Liver (tissue), 9 donors: Measurements from ENCODE around the gene CEBPG. TPM values are rescaled to one million over a fixed set of nuclear protein-coding genes. Genes with fewer than 3 reads are reported as not detected.

ENCODE experiments used
- DNase-seq: peaks from one replicate; pipeline ENCODE4 v3.0.0-alpha.2; 2017; ENCODE audit warnings: low spot score
- H3K27ac ChIP-seq, 2 donors: one replicate each; pipeline ENCODE4 v1.7.0; 2013; ENCODE audit warnings: inconsistent platforms in 2 of 2, low read length in 2 of 2, control low read depth in 1 of 2, low read depth in 1 of 2, mild to moderate bottlenecking in 1 of 2
- H3K27me3 ChIP-seq, 4 donors: one replicate each; pipeline versions ENCODE4 v1.6.1 to v1.7.0; 2013; ENCODE audit warnings: low read length in 3 of 4, inconsistent platforms in 1 of 4, mild to moderate bottlenecking in 1 of 4, moderate library complexity in 1 of 4; ENCODE audit not compliant: control insufficient read depth in 4 of 4, insufficient read depth in 4 of 4
- H3K36me3 ChIP-seq, 4 donors: one replicate each; pipeline versions ENCODE4 v1.6.1 to v1.7.0; 2013; ENCODE audit warnings: low read length in 3 of 4, mild to moderate bottlenecking in 3 of 4, low read depth in 1 of 4, moderate library complexity in 1 of 4; ENCODE audit not compliant: control insufficient read depth in 4 of 4, insufficient read depth in 3 of 4
- H3K4me1 ChIP-seq, 4 donors: one replicate each; pipeline versions ENCODE4 v1.6.1 to v1.7.0; 2013; ENCODE audit warnings: low read length in 3 of 4, mild to moderate bottlenecking in 3 of 4, moderate library complexity in 1 of 4; ENCODE audit not compliant: control insufficient read depth in 4 of 4, insufficient read depth in 4 of 4
- H3K4me3 ChIP-seq, 3 donors: one replicate each; pipeline versions ENCODE4 v1.6.1 to v1.7.0; 2013; ENCODE audit warnings: low read length in 3 of 3, control low read depth in 1 of 3, low read depth in 1 of 3, mild to moderate bottlenecking in 1 of 3
- H3K9ac ChIP-seq, 2 donors: one replicate each; pipeline ENCODE4 v1.7.0; 2013; ENCODE audit warnings: low read length in 2 of 2, mild to moderate bottlenecking in 2 of 2, moderate library complexity in 2 of 2, control low read depth in 1 of 2, low read depth in 1 of 2
- H3K9me3 ChIP-seq, 4 donors: one replicate each; pipeline versions ENCODE4 v1.6.1 to v1.7.0; 2013; ENCODE audit warnings: low read length in 3 of 4; ENCODE audit not compliant: control insufficient read depth in 4 of 4
- EGR1 ChIP-seq, 2 donors: IDR thresholded peaks; 2 replicates each; pipeline ENCODE4 v1.6.1; 2016 to 2018; ENCODE audit warnings: antibody characterized with exemption in 2 of 2, low read depth in 2 of 2
- FOXA2 ChIP-seq: IDR thresholded peaks from 2 replicates; pipeline ENCODE4 v1.6.1; 2016; ENCODE audit warnings: antibody characterized with exemption
- GABPA ChIP-seq, 2 donors: IDR thresholded peaks in 1 of 2; conservative IDR thresholded peaks in 1 of 2; 2 replicates each; pipeline ENCODE4 v1.6.1; 2016; ENCODE audit warnings: antibody characterized with exemption in 2 of 2, mild to moderate bottlenecking in 1 of 2, moderate library complexity in 1 of 2
- JUND ChIP-seq, 2 donors: IDR thresholded peaks; 2 replicates each; pipeline ENCODE4 v1.6.1; 2016; ENCODE audit warnings: antibody characterized with exemption in 2 of 2
- NR2F2 ChIP-seq: IDR thresholded peaks from 2 replicates; pipeline ENCODE4 v1.6.1; 2016; ENCODE audit warnings: antibody characterized with exemption
- RAD21 ChIP-seq, 2 donors: IDR thresholded peaks; 2 replicates each; pipeline ENCODE4 v1.6.1; 2016; ENCODE audit warnings: antibody characterized with exemption in 2 of 2, mild to moderate bottlenecking in 2 of 2
- RXRA ChIP-seq, 2 donors: IDR thresholded peaks; 2 replicates each; pipeline ENCODE4 v1.6.1; 2017 to 2018; ENCODE audit warnings: antibody characterized with exemption in 2 of 2, mild to moderate bottlenecking in 1 of 2
- TAF1 ChIP-seq: conservative IDR thresholded peaks from 2 replicates; pipeline ENCODE4 v1.6.1; 2016; ENCODE audit warnings: antibody characterized with exemption, mild to moderate bottlenecking
- YY1 ChIP-seq: IDR thresholded peaks from 2 replicates; pipeline ENCODE4 v1.6.1; 2016; ENCODE audit warnings: antibody characterized with exemption, mild to moderate bottlenecking
- WGBS: extraction: QIAGEN DNeasy Blood & Tissue Kit; methylation state at CpG from one replicate; pipeline ENCODE4 v1.1.7; 2013; 5-methylcytosine and 5-hydroxymethylcytosine counted together
- polyA plus RNA-seq, 2 donors: library from polyadenylated mRNA; stranded (reverse) in 1 of 2; unstranded in 1 of 2; fragments of 200-250 nt in 1 of 2; fragments of >200 nt in 1 of 2; fragmentation: Nextera tagmentation in 1 of 2; extraction: Ambion mirVana in 1 of 2; gene quantifications; one replicate each; pipeline versions ENCODE4 v1.2.1 to v1.2.3, GENCODE V29; 2013 to 2015
- total RNA-seq, 2 donors: library from RNA; depleted of rRNA; stranded (reverse); fragments of >200 nt; gene quantifications; one replicate each; pipeline ENCODE4 v1.2.3, GENCODE V29; 2014
- TF ChIP-seq, protein P1 (sequence below): IDR thresholded peaks from 2 replicates; pipeline ENCODE4 v1.6.1; 2016; ENCODE audit warnings: antibody characterized with exemption
- TF ChIP-seq, protein P2 (sequence below): IDR thresholded peaks from 2 replicates; pipeline ENCODE4 v1.6.1; 2016; ENCODE audit warnings: antibody characterized with exemption
- TF ChIP-seq, protein P3 (sequence below): IDR thresholded peaks from 2 replicates; pipeline ENCODE4 v1.6.1; 2016; ENCODE audit warnings: antibody characterized with exemption, mild to moderate bottlenecking
- TF ChIP-seq, protein P4 (sequence below): fragments of 150-350 bp; IDR thresholded peaks from 2 replicates; pipeline ENCODE4 v1.5.1; 2017; ENCODE audit warnings: improper control_type of control experiment, low read depth, low read length; ENCODE audit not compliant: missing input control
- donor health status: healthy.
- donor health status: healthy.
- donor health status: healthy.
- donor health status: healthy.
- donor health status: healthy.

Gene CEBPG
- total and polyA plus RNA-seq, 4 donors: 16.9 to 36.1 (median 24.2) TPM

DNA sequence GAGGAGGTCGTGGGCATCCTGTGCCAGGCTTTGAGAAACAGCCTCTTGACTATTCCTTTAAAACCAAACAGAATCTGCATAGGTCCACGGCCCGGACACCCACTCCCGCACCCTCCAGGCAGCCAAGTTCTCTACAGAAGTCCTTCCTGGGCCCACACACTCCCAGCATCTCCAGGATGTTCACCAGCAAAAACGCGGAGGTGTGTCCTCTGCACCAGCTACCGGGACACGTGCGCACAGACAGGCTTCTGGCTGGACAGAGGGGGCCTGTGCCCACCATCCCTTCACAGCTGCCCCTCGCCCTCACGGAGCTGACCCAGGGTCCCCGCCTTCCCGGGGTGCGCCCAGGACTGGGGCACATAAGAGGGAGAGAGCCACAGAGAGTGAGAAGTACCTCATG lies 44.2 kb downstream of the CEBPG start (continued):
- TF ChIP-seq, protein P1, sequence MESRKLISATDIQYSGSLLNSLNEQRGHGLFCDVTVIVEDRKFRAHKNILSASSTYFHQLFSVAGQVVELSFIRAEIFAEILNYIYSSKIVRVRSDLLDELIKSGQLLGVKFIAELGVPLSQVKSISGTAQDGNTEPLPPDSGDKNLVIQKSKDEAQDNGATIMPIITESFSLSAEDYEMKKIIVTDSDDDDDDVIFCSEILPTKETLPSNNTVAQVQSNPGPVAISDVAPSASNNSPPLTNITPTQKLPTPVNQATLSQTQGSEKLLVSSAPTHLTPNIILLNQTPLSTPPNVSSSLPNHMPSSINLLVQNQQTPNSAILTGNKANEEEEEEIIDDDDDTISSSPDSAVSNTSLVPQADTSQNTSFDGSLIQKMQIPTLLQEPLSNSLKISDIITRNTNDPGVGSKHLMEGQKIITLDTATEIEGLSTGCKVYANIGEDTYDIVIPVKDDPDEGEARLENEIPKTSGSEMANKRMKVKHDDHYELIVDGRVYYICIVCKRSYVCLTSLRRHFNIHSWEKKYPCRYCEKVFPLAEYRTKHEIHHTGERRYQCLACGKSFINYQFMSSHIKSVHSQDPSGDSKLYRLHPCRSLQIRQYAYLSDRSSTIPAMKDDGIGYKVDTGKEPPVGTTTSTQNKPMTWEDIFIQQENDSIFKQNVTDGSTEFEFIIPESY: no peak
- no peak for TF ChIP-seq RAD21 (IDR thresholded peaks at IDR 0.05)

DNA sequence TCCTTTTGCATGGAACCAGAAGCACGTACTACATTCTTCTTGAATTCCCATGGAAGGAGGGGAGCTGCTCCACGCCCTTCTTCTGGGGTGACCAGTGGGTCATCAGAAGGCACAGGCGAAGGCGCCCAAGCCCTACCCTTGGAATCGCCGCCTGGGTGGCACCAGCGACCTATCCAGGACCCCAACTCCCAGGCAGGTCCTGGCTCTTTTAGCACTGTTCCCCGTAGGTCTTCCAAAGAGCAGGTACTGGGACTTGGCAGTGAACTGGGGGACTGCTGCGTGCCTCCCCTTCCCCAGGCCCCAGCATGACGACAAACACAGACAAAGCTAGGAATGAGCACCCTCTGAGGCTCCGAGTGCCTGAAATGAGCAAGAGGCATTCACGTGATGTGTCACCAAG lies 45.0 kb downstream of the CEBPG start:
- WGBS: 92% methylated on average over 12 of the region's 12 CpGs
- Histone ChIP-seq H3K4me1 (no peaks in the 10 kb centered on the region), H3K9me3 (no peaks in the 10 kb centered on the region), H3K9ac (no peak overlapping the region), H3K27me3 (no peaks in the 10 kb centered on the region), H3K27ac (no peak overlapping the region), H3K36me3 (peaks cover 0 to 6% (median 4%) of the 10 kb centered on the region in 4 donors), H3K4me3 (no peak overlapping the region)
- TF ChIP-seq RAD21 (IDR thresholded peaks at IDR 0.05) (no peak), YY1 (no peak), EGR1 (IDR thresholded peaks at IDR 0.05; ENCODE audit: low read depth in 2 of 2) (no peak), FOXA2 (no peak), RXRA (IDR thresholded peaks at IDR 0.05) (no peak), JUND (IDR thresholded peaks at IDR 0.05) (no peak), GABPA (IDR thresholded peaks at IDR 0.05 in 1 of 2, conservative IDR thresholded peaks at IDR 0.05 in 1 of 2) (no peak), TAF1 (no peak), NR2F2 (no peak)
- TF ChIP-seq, protein P1: no peak
- TF ChIP-seq, protein P2, sequence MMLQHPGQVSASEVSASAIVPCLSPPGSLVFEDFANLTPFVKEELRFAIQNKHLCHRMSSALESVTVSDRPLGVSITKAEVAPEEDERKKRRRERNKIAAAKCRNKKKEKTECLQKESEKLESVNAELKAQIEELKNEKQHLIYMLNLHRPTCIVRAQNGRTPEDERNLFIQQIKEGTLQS: no peak
- TF ChIP-seq, protein P3, sequence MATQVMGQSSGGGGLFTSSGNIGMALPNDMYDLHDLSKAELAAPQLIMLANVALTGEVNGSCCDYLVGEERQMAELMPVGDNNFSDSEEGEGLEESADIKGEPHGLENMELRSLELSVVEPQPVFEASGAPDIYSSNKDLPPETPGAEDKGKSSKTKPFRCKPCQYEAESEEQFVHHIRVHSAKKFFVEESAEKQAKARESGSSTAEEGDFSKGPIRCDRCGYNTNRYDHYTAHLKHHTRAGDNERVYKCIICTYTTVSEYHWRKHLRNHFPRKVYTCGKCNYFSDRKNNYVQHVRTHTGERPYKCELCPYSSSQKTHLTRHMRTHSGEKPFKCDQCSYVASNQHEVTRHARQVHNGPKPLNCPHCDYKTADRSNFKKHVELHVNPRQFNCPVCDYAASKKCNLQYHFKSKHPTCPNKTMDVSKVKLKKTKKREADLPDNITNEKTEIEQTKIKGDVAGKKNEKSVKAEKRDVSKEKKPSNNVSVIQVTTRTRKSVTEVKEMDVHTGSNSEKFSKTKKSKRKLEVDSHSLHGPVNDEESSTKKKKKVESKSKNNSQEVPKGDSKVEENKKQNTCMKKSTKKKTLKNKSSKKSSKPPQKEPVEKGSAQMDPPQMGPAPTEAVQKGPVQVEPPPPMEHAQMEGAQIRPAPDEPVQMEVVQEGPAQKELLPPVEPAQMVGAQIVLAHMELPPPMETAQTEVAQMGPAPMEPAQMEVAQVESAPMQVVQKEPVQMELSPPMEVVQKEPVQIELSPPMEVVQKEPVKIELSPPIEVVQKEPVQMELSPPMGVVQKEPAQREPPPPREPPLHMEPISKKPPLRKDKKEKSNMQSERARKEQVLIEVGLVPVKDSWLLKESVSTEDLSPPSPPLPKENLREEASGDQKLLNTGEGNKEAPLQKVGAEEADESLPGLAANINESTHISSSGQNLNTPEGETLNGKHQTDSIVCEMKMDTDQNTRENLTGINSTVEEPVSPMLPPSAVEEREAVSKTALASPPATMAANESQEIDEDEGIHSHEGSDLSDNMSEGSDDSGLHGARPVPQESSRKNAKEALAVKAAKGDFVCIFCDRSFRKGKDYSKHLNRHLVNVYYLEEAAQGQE: no peak
- TF ChIP-seq, protein P4, sequence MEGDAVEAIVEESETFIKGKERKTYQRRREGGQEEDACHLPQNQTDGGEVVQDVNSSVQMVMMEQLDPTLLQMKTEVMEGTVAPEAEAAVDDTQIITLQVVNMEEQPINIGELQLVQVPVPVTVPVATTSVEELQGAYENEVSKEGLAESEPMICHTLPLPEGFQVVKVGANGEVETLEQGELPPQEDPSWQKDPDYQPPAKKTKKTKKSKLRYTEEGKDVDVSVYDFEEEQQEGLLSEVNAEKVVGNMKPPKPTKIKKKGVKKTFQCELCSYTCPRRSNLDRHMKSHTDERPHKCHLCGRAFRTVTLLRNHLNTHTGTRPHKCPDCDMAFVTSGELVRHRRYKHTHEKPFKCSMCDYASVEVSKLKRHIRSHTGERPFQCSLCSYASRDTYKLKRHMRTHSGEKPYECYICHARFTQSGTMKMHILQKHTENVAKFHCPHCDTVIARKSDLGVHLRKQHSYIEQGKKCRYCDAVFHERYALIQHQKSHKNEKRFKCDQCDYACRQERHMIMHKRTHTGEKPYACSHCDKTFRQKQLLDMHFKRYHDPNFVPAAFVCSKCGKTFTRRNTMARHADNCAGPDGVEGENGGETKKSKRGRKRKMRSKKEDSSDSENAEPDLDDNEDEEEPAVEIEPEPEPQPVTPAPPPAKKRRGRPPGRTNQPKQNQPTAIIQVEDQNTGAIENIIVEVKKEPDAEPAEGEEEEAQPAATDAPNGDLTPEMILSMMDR: no peak
- DNase-seq: no peak
